Motor neuron (in vitro differentiated cells): ENCODE data around the gene SESN3. TPM values are rescaled to one million over a fixed set of nuclear protein-coding genes. Genes with fewer than 3 reads are reported as not detected.

Experiments
- ATAC-seq, 8 experiments: fragments of 200-7000 bp; cut with Tn5 transposase; replicated peaks in 6 of 8; 2 replicates each; pipeline ENCODE4 v1.8.0; 2021; ENCODE audit warnings: mild to moderate bottlenecking in 8 of 8, moderate library complexity in 8 of 8
- H3K27ac ChIP-seq, 2 donors: fragments of 250-450 bp; sonication (Bioruptor Pico); 2 replicates each; pipeline ENCODE4 v1.9.0; 2021; ENCODE audit warnings: antibody characterized with exemption in 2 of 2, mild to moderate bottlenecking in 2 of 2, moderate library complexity in 1 of 2
- H3K4me1 ChIP-seq, 2 donors: fragments of 250-450 bp; sonication (Bioruptor Pico); replicated peaks in 1 of 2; 2 replicates each; pipeline ENCODE4 v1.6.1; 2021; ENCODE audit warnings: antibody characterized with exemption in 2 of 2, mild to moderate bottlenecking in 2 of 2, moderate library complexity in 1 of 2
- H3K4me3 ChIP-seq, 5 donors: fragments of 250-450 bp; sonication (Bioruptor Pico); 2 replicates each; pipeline ENCODE4 v1.9.0; 2021; ENCODE audit warnings: antibody characterized with exemption in 5 of 5, mild to moderate bottlenecking in 5 of 5, moderate library complexity in 4 of 5
- WGBS, 10 experiments: fragments of 450-650 bp; shearing (Covaris generic); methylation state at CpG; one replicate each; pipeline ENCODE4 v1.0.0; 2022; 5-methylcytosine and 5-hydroxymethylcytosine counted together
- in situ Hi-C, 9 experiments: fragments of 400-800 bp; cut with MboI; loops; one replicate each; pipeline ENCODE4 v1.15.0; 2021; ENCODE audit warnings: low sequenced_read_pairs in 9 of 9, low pct_unique_long_range_greater_than_20kb in 2 of 9; ENCODE audit not compliant: unreplicated experiment in 9 of 9
- total RNA-seq, 8 experiments: library from RNA; unstranded; fragments of 300-600 nt; gene quantifications; 2 replicates each; pipeline versions ENCODE4 v1.2.3 to v1.2.4, GENCODE V29; 2022

SESN3 gene
- total RNA-seq, 8 experiments from 2014 or later = 21.6 to 305 (median 82.1) TPM

DNA sequence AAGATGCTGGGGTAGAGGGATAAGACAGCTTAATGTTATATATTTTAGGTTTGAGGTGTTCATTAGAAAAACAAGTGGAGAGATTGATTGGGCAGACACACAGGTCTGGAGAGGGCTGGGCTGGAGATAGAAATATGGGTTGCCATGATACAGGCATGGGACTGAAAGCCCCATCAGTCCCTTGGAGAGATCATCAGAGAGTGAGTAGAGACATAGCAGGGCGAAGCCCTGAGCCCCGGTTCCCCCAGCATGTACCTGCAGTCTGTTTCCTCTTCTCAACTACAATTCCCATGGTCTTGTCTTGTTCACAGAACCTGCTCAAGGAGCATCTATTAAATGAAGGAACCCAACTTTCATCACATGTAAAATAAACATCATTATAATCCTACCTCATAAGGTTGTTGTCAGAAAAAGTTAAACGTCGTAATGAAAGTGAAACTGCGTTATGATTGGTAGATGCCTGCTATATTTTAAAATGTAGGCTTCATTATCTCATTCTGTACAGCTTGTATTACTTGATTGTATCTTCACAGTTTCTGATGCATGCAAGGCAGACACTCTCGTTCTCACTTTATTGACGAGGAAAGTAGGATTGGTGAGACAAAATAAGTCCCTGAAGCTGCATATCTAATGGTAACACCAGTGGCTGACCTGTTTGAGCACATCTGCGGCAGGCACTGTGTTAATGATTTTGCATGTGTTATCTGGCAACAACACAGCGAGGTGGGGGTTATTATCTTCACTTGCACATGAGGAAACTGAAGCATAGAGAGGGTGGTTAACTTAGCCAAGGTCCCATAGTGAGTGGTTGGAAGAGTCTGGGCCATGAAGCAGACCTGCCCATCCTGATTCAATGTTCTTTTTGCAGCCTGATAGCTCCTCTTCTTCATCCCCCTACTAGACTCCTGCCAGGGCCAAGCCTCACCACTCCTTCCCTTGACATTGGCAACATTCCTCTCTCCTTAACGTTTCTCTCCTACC lies 77.8 kb downstream of the SESN3 start:
- Histone ChIP-seq H3K4me3 (no peak overlapping the region), H3K4me1 (peaks cover 4 to 12% of the 10 kb centered on the region in 2 donors), H3K27ac (no peak overlapping the region)
- in situ Hi-C loops = loop anchor here in 6 of 9 experiments (10.0 to 25.0 kb wide), 3 partner anchors 552 to 612 kb away; no protein-coding TSS in a partner anchor
- WGBS, 10 experiments = 51 to 96% (median 79%) methylated on average over 3 to 10 of the region's 10 CpGs
- no peak for ATAC-seq

DNA sequence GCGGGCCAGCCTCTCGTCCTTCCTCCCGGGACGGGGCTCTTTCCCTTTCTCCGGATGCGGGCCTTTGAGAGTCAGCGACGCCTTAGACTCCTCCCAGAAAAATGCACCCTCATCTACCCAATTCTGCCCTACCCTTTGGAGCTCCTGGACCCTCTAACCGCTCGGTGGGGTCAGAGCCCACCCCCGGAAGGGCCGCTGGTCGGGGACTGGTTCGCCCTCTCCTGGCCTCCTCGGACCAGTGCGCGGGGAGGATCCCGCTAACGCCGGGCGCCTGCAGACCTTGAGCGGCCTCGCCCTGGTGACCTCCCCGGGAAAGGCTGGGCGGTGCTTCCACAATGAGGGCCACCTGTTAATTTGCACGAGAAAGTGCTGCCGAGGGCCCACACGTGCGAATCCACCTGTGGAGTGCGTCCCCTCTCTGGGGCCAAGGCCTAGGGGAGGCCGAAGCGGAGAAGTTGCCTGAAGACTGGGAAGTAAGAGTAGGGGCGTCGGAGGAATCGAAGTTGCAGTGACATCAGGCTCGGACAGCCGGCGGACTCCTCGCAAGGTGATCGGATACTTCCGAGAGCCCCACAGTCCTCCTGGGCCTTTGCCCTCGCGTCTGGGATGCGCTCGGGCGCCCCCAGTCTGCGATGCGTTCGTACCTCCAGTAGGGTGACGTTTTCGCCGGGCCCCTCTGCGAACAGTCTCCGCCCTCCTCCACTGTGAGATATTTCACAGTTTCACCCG lies 79.9 kb downstream of the SESN3 start:
- peak overlapping the region; percentile 15 to 28 (median 21) for H3K4me3 ChIP-seq
- 2 to 30% (median 11%) methylated on average over 2 to 16 of the region's 55 CpGs; no CpG with 5 or more reads in 4 of the 10 experiments for WGBS, 10 experiments
- peak; percentile 72 to 90 (median 86) for ATAC-seq
- peaks cover 12 to 18% of the 10 kb centered on the region in 2 donors for H3K4me1 ChIP-seq
- in situ Hi-C loops = loop anchor here in 6 of 9 experiments (10.0 to 25.0 kb wide), 3 partner anchors 554 to 614 kb away; no protein-coding TSS in a partner anchor
- H3K27ac ChIP-seq = no peak overlapping the region

DNA sequence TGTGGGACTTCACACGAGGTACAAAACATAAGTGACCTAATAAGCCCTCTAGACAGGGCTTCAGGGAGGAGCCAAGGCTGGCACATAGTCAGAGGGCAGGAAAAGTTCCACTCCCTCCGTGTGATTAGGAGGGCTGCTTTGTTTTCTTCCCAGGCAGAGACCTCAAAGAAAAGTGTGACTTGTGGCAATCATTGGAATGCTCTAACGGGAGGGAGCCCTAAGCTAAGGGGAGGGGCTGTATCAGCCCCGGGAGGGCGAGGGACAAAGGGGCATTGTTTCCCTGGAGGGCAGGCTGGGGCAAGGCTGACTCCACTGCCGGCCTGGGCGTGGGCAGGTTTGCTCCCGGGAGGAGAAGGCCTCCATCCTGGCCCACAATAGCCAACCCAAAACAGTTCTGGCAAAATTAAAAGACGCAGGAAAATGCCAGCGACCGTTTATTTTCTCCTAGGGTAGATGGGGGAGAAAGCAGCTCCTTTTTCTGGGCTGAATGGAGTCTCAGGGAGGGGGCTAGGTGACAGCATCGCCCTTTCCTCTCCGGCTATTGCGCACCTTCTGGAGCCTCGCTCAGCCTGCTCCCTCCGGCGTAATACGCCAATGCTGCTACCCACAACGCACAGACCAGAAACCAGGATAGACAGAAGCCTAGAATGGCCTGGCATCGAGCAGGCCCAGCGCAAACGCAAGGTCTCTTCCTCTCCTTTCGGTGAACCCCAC lies 81.2 kb downstream of the SESN3 start:
- Histone ChIP-seq H3K4me3 (no peak overlapping the region), H3K4me1 (peaks cover 12 to 18% of the 10 kb centered on the region in 2 donors), H3K27ac (no peak overlapping the region)
- ATAC-seq = peak in 5 of 8 experiments; percentile 15 to 53 (median 42)
- in situ Hi-C loops = loop anchor here in 6 of 9 experiments (10.0 to 25.0 kb wide), 3 partner anchors 555 to 615 kb away; no protein-coding TSS in a partner anchor
- WGBS, 10 experiments = 19 to 100% (median 55%) methylated on average over 1 to 14 of the region's 23 CpGs; no CpG with 5 or more reads in 4 of the 10 experiments

GRCh38 chr11:95148938-95149337 lies 82.1 kb downstream of the SESN3 start:
- no peak for ATAC-seq
- H3K4me3 ChIP-seq = no peak overlapping the region
- in situ Hi-C loops = no loop called here
- H3K27ac ChIP-seq = no peak overlapping the region
- peaks cover 12 to 18% of the 10 kb centered on the region in 2 donors for H3K4me1 ChIP-seq
- WGBS, 10 experiments = 17 to 80% (median 40%) methylated on average over 1 to 2 of the region's 2 CpGs; no CpG with 5 or more reads in 3 of the 10 experiments

GRCh38 chr11:95148406-95148805 lies 82.6 kb downstream of the SESN3 start:
- in situ Hi-C loops = no loop called here

GRCh38 chr11:95147364-95147905 lies 83.6 kb downstream of the SESN3 start:
- H3K27ac ChIP-seq = no peak overlapping the region
- WGBS, 10 experiments = 0 to 100% (median 7%) methylated on average over 1 to 4 of the region's 4 CpGs; no CpG with 5 or more reads in 3 of the 10 experiments
- H3K4me3 ChIP-seq = no peak overlapping the region
- ATAC-seq = peak; percentile 6 to 87 (median 66)
- in situ Hi-C loops = no loop called here
- peaks cover 12 to 18% of the 10 kb centered on the region in 2 donors for H3K4me1 ChIP-seq

More at GRCh38 chr11:95148406-95148805, 82.6 kb downstream of the SESN3 start:
- Histone ChIP-seq H3K4me3 (no peak overlapping the region), H3K27ac (no peak overlapping the region), H3K4me1 (peaks cover 12 to 18% of the 10 kb centered on the region in 2 donors)
- ATAC-seq = no peak

GRCh38 chr11:95145430-95146060 lies 85.5 kb downstream of the SESN3 start:
- no peak overlapping the region for H3K4me3 ChIP-seq
- H3K27ac ChIP-seq = no peak overlapping the region
- in situ Hi-C loops = no loop called here
- WGBS, 10 experiments = 62 to 96% (median 75%) methylated on average over 2 to 4 of the region's 4 CpGs; no CpG with 5 or more reads in 1 of the 10 experiments
- H3K4me1 ChIP-seq = peaks cover 12 to 14% of the 10 kb centered on the region in 2 donors
- no peak for ATAC-seq

DNA sequence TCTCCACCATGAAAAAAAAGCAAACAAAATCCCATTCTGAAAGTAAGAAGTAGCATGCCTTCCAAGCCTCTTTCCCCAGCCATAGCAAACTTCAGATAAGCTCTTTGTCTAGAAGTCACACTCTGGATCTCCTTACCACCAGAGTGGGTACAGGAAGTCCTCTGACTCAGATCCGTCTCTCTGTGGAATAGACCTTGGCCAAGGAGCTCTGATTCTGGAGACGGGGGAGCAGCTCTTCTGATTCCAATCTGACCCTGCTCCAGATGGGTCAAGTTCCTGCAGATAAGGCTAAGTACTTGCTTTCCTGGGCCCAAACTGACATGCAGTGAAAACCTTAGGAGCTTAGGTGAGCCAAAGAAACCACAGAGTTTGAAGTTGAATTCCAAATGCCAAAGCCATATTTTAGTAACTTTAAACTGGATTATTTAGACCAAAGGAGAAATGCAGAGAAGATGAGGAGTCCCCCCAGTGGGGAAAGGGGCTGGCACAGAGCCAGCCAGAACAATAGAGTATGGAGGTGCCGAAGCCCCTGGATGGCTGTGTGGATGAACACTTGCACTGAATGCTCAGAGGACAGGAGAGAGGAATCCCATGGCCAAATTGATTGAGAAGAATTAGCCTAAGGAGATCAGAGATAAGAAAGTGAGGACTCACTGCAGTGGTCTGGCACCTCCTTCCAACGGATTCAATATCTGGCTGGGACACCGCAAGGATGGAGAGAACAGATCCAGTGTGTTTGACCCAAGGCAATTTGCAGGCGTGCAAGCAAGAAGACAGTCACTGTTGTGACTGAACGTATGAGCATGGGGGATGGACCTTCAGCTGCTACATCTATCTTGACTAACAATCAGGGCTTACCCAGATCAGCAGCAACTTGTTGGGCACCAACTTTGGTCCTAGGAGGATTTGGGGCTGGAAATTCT lies 86.4 kb downstream of the SESN3 start:
- 53 to 100% (median 83%) methylated on average over 1 to 3 of the region's 7 CpGs; no CpG with 5 or more reads in 3 of the 10 experiments for WGBS, 10 experiments
- in situ Hi-C loops = no loop called here
- H3K27ac ChIP-seq = no peak overlapping the region
- ATAC-seq = no peak
- no peak overlapping the region for H3K4me3 ChIP-seq
- peaks cover 8% of the 10 kb centered on the region in 2 donors for H3K4me1 ChIP-seq

DNA sequence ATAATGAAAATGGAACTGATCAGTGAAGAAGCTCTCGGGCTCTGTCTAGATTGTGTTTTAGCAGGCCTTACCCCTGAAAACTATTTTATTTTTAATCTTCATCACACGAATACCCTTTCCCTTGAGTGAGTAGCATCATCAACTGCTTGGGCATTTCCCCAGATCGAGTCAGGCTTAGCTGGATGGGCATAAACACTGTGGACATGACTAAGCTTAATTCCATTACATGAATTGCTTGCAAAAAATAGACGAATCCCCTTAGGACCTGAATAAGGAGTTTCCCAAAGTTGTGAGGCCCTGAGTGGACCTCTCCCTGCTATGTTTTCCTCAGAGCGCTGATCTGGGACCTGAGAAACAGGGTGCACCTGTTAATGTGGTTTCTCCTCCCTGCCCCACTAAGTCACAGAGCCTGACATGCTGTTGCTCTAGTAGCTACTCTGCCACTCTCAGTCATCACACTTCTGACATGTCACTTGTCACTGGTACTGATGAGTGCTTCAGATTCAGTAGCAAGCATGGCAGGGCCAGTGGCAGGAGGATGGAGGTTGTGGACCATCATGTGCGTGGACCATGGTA lies 87.8 kb downstream of the SESN3 start:
- Histone ChIP-seq H3K4me3 (no peak overlapping the region), H3K27ac (no peak overlapping the region), H3K4me1 (peaks cover 6 to 8% of the 10 kb centered on the region in 2 donors)
- WGBS, 10 experiments = 33 to 93% (median 62%) methylated on average over 1 to 5 of the region's 6 CpGs; no CpG with 5 or more reads in 1 of the 10 experiments
- no peak for ATAC-seq
- in situ Hi-C loops = no loop called here

DNA sequence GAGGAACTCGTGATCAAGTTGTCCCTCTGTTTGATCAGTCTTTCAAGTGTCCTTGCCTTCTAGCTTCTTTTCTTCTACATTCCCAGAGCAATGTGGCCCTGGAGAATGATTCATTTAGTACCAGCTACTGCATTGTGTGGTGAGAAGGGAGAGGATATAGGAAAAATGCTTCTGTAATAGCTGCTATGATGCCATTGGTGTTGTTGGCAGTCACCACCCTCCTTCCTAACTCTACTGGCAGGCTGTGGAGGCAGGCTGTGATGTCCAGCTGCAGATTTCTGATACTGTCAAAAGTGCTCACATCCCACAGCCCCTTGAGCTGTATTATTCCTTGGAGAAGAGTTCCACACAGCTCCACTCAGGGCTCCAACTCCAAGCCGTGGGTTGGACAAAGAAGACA lies 88.6 kb downstream of the SESN3 start:
- Histone ChIP-seq H3K4me3 (no peak overlapping the region), H3K4me1 (peaks cover 3% of the 10 kb centered on the region in 2 donors), H3K27ac (no peak overlapping the region)
- in situ Hi-C loops = no loop called here
- 25 to 100% (median 63%) methylated on average over 1 to 2 of the region's 2 CpGs; no CpG with 5 or more reads in 3 of the 10 experiments for WGBS, 10 experiments
- ATAC-seq = no peak
